ENCODE results near the gene PSG5.
"Not testable (repeated sequence)": the region's sequence is repeated elsewhere in the genome, so short reads cannot be mapped to it uniquely, and the experiment has no call there.

The PSG5 gene

GRCh38 chr19:43207991-43208390 lies 21.7 kb upstream of the PSG5 start:
- no peak for DNase-seq
- H3K27me3 ChIP-seq = no peaks in the 10 kb centered on the region
- no peaks in the 10 kb centered on the region for H3K36me3 ChIP-seq
- TF ChIP-seq, protein P1, sequence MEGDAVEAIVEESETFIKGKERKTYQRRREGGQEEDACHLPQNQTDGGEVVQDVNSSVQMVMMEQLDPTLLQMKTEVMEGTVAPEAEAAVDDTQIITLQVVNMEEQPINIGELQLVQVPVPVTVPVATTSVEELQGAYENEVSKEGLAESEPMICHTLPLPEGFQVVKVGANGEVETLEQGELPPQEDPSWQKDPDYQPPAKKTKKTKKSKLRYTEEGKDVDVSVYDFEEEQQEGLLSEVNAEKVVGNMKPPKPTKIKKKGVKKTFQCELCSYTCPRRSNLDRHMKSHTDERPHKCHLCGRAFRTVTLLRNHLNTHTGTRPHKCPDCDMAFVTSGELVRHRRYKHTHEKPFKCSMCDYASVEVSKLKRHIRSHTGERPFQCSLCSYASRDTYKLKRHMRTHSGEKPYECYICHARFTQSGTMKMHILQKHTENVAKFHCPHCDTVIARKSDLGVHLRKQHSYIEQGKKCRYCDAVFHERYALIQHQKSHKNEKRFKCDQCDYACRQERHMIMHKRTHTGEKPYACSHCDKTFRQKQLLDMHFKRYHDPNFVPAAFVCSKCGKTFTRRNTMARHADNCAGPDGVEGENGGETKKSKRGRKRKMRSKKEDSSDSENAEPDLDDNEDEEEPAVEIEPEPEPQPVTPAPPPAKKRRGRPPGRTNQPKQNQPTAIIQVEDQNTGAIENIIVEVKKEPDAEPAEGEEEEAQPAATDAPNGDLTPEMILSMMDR (IDR thresholded peaks at IDR 0.05; ENCODE audit: low read depth, low read length) = no peak
- no peaks in the 10 kb centered on the region for H3K4me1 ChIP-seq
- no peak overlapping the region for H3K4me3 ChIP-seq (ENCODE audit: low read depth, low read length)
- H3K9me3 ChIP-seq = no peaks in the 10 kb centered on the region

DNA sequence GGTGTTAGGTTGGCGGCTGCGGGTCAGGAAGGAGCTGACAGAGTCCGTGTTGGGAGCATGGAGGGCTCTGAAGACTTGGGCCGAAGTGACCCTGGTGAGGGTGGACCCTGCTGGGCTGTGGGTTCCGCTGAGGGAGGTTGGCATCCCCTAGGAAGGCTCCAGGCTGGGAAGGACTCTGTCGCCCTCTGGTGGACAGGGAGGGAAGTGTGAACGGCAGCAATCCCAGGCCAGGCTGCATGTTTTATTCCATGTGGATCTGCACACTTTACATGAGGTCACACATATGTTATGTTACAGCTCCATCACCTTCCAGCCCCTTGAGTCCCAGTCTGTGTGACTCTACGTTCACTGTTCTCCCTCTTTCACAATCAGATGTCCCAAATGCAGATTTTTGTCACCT lies 20.8 kb upstream of the PSG5 start:
- not testable (repeated sequence) for H3K9me3 ChIP-seq; H3K36me3 ChIP-seq; H3K27me3 ChIP-seq; DNase-seq; H3K4me1 ChIP-seq; H3K4me3 ChIP-seq (ENCODE audit: low read depth, low read length)

GRCh38 chr19:43205471-43206105 lies 19.3 kb upstream of the PSG5 start, which contains the start of gene PSG4:
PSG4 (minus strand) TSS chr19:43205638; CDS start chr19:43205536, 102 bp downstream.
- H3K4me1 ChIP-seq; H3K27me3 ChIP-seq; H3K9me3 ChIP-seq; H3K36me3 ChIP-seq; H3K4me3 ChIP-seq (ENCODE audit: low read depth, low read length); DNase-seq: not testable (repeated sequence)

GRCh38 chr19:43203611-43204010 lies 17.3 kb upstream of the PSG5 start:
- H3K27me3 ChIP-seq; H3K9me3 ChIP-seq; H3K4me3 ChIP-seq (ENCODE audit: low read depth, low read length); DNase-seq; H3K36me3 ChIP-seq; H3K4me1 ChIP-seq: not testable (repeated sequence)

- DNase-seq; H3K4me3 ChIP-seq (ENCODE audit: low read depth, low read length); H3K36me3 ChIP-seq; H3K4me1 ChIP-seq; H3K27me3 ChIP-seq; H3K9me3 ChIP-seq: not testable (repeated sequence)
These were observed 15.6 kb upstream of the PSG5 start for GRCh38 chr19:43201891-43202290.

DNA sequence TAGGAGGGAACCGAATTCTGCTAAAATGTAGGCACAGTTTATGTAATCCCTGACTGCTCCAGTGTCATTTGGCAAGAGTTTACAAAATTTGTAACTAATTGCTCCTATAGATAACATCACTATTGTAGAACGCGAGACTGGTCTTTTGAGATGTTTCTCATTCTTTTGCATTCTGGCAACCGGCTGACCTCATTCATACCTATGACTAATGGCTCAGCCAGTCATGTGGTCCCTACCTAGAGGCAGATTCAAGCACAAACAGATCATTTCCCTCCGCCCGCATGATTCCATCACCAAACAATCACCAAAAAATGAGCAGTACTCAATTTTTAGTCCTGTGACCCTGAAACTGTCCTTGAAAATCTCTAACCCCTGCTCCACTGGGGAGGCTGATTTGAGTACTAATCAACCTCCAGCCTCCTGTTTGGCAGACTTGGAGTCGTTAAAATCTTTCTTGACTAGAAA lies 15.0 kb upstream of the PSG5 start:
- H3K36me3 ChIP-seq; H3K27me3 ChIP-seq; H3K9me3 ChIP-seq; DNase-seq; H3K4me3 ChIP-seq (ENCODE audit: low read depth, low read length); H3K4me1 ChIP-seq: not testable (repeated sequence)

DNA sequence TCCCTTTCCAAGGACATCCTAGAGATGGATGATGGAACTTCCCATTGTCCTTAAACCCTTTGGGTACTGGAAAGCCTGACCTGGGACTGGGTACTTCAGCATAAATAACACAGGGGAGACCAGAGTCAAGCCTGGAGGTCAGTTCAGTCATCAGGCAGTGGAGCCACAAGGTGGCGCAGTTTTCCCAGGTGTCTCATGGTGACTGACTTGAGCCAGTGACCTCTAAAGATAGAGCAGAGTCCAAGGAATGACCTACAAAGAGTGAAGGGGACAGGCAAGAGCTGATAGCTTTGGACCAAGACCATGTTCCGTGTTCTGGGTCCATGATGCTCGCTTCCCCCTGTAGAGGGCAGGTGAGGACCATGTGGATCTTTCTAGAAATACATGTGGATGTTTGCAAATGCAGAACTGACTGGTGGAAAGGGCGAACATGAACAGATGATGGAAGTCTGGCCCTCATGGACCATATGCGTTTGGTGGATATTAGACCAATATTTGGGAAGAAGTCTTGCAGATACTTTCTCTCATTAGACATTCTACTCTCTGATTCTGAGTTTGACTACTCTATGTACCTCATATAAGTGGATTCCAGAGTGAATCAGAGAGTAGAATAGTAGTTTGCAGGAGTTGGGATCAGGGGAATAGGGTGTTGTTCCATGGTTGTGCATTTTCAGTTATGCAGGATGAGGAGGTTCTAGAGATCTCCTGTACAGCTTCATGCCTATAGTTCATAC lies 12.5 kb upstream of the PSG5 start:
- not testable (repeated sequence) for H3K4me1 ChIP-seq; H3K36me3 ChIP-seq; H3K9me3 ChIP-seq; H3K4me3 ChIP-seq (ENCODE audit: low read depth, low read length); H3K27me3 ChIP-seq; DNase-seq

GRCh38 chr19:43197666-43198397 lies 11.5 kb upstream of the PSG5 start:
- not testable (repeated sequence) for DNase-seq; H3K36me3 ChIP-seq; H3K4me1 ChIP-seq; H3K27me3 ChIP-seq; H3K9me3 ChIP-seq; H3K4me3 ChIP-seq (ENCODE audit: low read depth, low read length)

DNA sequence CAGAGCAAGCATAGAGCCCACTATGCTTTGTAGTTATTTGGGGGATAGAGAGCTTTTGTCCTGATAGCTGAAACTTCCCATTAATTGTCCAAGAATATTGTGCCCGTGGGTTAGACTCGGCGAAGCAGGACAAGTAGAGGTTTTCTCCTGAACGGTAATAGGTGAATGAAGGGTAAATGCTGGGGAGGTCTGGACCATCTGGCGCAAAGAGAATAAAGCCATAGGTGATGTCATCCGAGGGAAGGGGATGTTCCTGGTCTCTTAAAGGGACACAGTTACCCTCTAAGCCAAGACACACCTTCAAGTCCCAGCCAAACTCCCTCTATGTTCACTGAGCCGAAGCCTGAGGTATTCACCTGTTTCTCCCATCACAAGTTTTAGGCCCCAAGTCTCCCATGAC lies 8.1 kb upstream of the PSG5 start:
- not testable (repeated sequence) for H3K36me3 ChIP-seq; H3K9me3 ChIP-seq; H3K4me3 ChIP-seq (ENCODE audit: low read depth, low read length); DNase-seq; H3K4me1 ChIP-seq; H3K27me3 ChIP-seq

GRCh38 chr19:43192381-43193155 lies 6.2 kb upstream of the PSG5 start:
- DNase-seq; H3K9me3 ChIP-seq; H3K4me1 ChIP-seq; H3K36me3 ChIP-seq; H3K27me3 ChIP-seq; H3K4me3 ChIP-seq (ENCODE audit: low read depth, low read length): not testable (repeated sequence)

All from BE2C (cell line).